ENCODE measurements around the gene ANAPC4.

- TF ChIP-seq POLR2A (IDR thresholded peaks at IDR 0.05; ENCODE audit: low read depth, low read length), result no peak
- no peak for TF ChIP-seq CTCF (IDR thresholded peaks at IDR 0.05; ENCODE audit: extremely low read depth in 1 of 2, insufficient read depth in 1 of 2, low read depth in 1 of 2, low read length in 2 of 2)
- no peak for TF ChIP-seq MYC (IDR thresholded peaks at IDR 0.05; ENCODE audit: low read depth, low read length)
- no peak for TF ChIP-seq EZH2 (IDR thresholded peaks at IDR 0.05; ENCODE audit: borderline replicate concordance, low read depth, low read length, severe bottlenecking)
- no peak for TF ChIP-seq POLR2AphosphoS5 (IDR thresholded peaks at IDR 0.05; ENCODE audit: insufficient read depth, low read depth, low read length)
- no peak for TF ChIP-seq MAX (IDR thresholded peaks at IDR 0.05; ENCODE audit: insufficient read depth, insufficient read length)
Measured at GRCh38 chr4:25401066-25401465, 24.0 kb downstream of the ANAPC4 start.

Measured in endothelial cell of umbilical vein (primary cell).